Vagina (tissue), 2 donors: ENCODE data around the gene GRM7.

ENCODE experiments used
- CTCF ChIP-seq, 3 experiments: fragments of 450-650 bp in 2 of 3; fragments of 200-600 bp in 1 of 3; sonication (generic) in 1 of 3; IDR thresholded peaks; one replicate each; pipeline ENCODE4 v1.5.1; 2017 to 2019; ENCODE audit warnings: antibody characterized with exemption in 3 of 3, mild to moderate bottlenecking in 2 of 3, moderate library complexity in 2 of 3
- POLR2A ChIP-seq, 2 donors: fragments of 450-650 bp; IDR thresholded peaks; one replicate each; pipeline ENCODE4 v1.6.1; 2017; ENCODE audit warnings: antibody characterized with exemption in 2 of 2, mild to moderate bottlenecking in 2 of 2, moderate library complexity in 2 of 2

- TF ChIP-seq POLR2A (IDR thresholded peaks at IDR 0.05) (no peak), CTCF (IDR thresholded peaks at IDR 0.05) (no peak)
Observed at GRCh38 chr3:7437231-7437630, 576.3 kb downstream of the GRM7 start.
